HTR-8/SVneo (cell line): ENCODE results near the gene GAGE12C.
"Not testable (repeated sequence)": the region's sequence is repeated elsewhere in the genome, so short reads cannot be mapped to it uniquely, and the experiment has no call there.

Experiments
- DNase-seq: peaks from one replicate; pipeline ENCODE4 v3.0.0; 2011; ENCODE audit warnings: low spot score, mixed read lengths; ENCODE audit not compliant: insufficient read length
- FAIRE-seq: peaks from 2 replicates; lab custom pipeline; 2011; peaks lifted over from hg19 to GRCh38; lab: Jason Lieb, UNC

The GAGE12C gene

GRCh38 chrX:49531877-49532276 lies at the start of gene GAGE12C:
Gene GAGE12C (plus strand): TSS chrX:49532177. CDS start chrX:49533332, 1,155 bp downstream.
- not testable (repeated sequence) for FAIRE-seq, DNase-seq

GRCh38 chrX:49541433-49541832 lies 9.5 kb downstream of the GAGE12C start, which contains the start of gene GAGE12D:
Gene GAGE12D (plus strand): TSS chrX:49541733. CDS start chrX:49542888, 1,155 bp downstream.
- DNase-seq, FAIRE-seq: not testable (repeated sequence)

- FAIRE-seq, DNase-seq: not testable (repeated sequence)
Observed at GRCh38 chrX:49550989-49551388, 19.0 kb downstream of the GAGE12C start, which contains the start of gene GAGE12E. Gene GAGE12E (plus strand): TSS chrX:49551289. CDS start chrX:49552444, 1,155 bp downstream.

- FAIRE-seq, DNase-seq: not testable (repeated sequence)
Observed at GRCh38 chrX:49560542-49560941, 28.6 kb downstream of the GAGE12C start, which contains the start of gene GAGE12F. Gene GAGE12F (plus strand): TSS chrX:49560842. CDS start chrX:49561997, 1,155 bp downstream.

GRCh38 chrX:49568728-49569127 lies 36.8 kb downstream of the GAGE12C start:
- not testable (repeated sequence) for FAIRE-seq, DNase-seq

GRCh38 chrX:49569152-49569551 lies 37.2 kb downstream of the GAGE12C start:
- not testable (repeated sequence) for FAIRE-seq, DNase-seq

GRCh38 chrX:49570100-49570499 lies 38.1 kb downstream of the GAGE12C start, which contains the start of gene GAGE12G:
Gene GAGE12G (plus strand): TSS chrX:49570400. CDS start chrX:49571555, 1,155 bp downstream.
- not testable (repeated sequence) for DNase-seq, FAIRE-seq

GRCh38 chrX:49579649-49580048 lies 47.7 kb downstream of the GAGE12C start, which contains the start of gene GAGE12H:
Gene GAGE12H (plus strand): TSS chrX:49579949. CDS start chrX:49581104, 1,155 bp downstream.
- FAIRE-seq, DNase-seq: not testable (repeated sequence)
